T-helper 9 cell (primary cell): ENCODE results near the gene PPARG.

Experiments
- DNase-seq: peaks from one replicate; pipeline ENCODE4 v3.0.0-alpha.2; 2020

PPARG gene

DNA sequence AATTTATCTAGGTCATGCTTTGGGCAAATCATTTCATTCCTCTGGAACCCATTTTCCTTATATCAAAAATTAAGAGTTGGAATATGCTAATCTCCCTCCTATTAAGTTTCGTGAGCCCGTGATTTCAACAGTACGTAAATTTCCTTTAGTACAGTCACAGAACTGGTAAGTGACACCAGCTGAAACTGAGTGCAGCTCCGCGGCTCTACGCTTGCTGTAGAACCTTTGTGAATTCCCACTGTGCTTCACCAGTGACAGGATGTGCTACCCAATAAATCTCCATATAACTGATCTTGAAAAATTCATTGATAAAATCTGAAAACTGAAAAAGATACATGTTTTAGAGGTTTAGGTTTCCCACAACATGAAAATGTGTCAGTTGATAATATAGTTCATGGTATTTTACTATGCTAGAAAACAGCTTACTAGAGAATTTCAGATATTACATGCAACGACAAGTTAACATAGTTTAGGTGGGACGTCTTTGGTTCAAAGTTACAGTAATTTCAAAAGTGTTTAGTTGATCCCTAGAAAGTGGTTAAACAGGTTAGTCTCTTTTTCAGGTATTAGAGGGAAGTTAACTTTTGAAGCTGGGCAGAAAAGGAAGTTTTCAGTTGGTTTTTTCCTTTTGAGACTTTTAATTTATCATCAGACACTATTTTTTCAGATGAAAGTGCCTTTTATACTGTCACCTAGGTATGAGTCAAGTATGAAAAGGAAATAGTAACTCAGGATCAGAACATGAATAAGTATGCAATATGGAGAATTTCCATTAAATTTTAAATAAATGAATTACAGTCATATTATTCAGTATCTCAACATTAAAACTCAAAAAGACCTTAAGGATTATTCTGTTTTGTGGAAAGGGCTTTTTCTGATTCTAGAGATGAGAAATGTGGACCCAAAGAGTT is 57.0 kb downstream of the PPARG start:
- DNase-seq = no peak

DNA sequence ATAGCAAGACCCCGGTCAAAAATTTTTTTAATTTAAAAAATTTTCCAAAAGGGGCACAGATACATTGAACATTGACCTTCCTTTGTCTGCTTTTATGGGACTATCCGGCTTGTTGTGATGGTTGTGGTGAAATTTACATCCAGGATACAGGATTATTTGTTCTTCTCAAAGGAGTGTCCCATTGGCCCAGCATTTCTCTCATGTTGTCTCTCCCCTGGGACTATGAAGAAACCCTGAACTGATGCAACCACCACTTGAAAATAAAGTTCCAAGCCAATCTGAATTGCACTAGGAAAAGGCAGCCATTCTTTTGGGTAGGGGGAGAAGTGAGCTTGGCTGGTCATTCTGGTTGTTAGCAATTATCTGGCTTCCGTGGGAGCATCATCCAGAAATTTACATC is 58.4 kb downstream of the PPARG start:
- no peak for DNase-seq

DNA sequence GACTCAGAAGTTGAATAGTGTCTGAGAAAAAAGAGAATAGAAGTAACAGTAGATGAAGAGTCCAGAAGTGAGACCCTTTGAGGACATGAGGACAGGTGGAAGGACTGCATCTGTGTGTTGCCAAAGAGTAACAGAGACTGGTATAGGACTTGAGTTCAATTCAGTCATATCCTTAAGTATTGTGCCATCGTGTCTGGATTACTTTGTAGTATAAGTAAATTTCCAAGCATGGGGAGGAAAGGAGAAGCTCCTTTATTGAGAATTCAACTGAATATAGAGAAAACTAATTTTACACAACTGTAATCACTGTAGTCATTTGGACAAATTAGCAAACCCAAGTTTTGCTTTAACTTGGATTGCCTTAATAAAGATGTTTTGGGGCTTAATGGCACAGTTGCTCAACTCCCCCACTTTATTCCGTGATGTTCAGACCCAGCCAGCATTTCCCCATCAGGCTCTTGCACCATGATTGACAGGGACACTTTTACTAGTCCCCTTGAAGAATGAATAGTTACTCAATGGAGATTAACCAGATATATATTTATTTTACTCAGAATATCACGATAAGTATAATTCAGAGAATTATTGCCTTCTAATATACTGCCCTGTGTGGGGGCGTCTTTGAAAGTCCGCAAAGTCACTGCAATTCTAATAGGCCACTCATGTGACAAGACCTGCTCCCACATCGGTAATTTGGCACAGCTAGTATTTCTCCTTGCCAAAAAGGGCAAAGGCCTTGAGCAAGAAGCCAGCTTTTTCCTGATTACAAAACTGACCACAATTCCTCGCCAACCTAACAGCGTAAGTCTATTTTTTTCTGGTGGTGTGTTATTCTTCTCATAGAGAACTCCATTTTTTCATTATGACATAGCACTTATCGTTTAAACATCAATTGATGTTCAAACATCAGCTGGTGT is 61.3 kb downstream of the PPARG start:
- no peak for DNase-seq

DNA sequence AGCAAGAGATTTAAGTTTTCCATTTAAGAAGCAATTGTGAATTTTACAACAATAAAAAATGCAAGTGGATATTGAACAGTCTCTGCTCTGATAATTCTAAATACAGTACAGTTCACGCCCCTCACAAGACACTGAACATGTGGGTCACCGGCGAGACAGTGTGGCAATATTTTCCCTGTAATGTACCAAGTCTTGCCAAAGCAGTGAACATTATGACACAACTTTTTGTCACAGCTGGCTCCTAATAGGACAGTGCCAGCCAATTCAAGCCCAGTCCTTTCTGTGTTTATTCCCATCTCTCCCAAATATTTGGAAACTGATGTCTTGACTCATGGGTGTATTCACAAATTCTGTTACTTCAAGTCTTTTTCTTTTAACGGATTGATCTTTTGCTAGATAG is 62.3 kb downstream of the PPARG start:
- DNase-seq = no peak

DNA sequence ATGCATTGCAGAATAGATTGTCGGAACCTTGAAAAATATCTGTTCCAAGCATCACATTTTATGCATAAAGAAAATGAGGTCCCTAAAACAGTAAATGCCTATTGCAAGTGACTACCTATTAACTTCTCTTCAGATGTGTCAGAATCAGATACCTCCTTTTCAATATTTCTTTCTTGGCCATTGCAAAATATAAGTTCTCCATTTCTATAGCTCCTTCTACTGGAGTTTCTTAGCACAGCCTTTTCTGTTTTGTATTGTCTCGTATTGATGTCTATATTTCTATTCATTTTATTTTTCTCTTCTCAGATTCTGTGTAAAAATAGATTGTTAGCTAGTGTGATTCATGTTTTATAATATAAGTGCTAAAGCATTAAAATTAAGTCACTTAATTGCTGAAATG is 63.4 kb downstream of the PPARG start:
- no peak for DNase-seq

DNA sequence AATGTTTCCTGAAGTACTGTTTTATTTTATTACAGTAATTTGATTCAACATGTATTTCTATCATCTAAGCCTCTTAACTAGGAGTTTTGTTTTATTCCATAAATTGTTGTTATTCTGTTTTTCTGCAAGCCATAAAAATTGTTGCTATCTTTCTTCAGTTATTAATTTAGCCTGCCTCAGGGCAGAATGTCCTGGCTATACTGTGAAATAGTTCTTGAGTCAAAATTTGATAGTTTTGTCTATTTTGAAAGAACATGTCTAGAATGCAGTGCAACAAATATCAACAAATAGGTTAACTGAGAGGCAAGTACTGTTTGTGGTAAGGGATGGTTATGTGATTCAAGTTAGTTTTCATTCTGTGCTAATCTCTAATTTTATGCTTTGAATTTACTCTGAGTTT is 63.9 kb downstream of the PPARG start:
- no peak for DNase-seq

DNA sequence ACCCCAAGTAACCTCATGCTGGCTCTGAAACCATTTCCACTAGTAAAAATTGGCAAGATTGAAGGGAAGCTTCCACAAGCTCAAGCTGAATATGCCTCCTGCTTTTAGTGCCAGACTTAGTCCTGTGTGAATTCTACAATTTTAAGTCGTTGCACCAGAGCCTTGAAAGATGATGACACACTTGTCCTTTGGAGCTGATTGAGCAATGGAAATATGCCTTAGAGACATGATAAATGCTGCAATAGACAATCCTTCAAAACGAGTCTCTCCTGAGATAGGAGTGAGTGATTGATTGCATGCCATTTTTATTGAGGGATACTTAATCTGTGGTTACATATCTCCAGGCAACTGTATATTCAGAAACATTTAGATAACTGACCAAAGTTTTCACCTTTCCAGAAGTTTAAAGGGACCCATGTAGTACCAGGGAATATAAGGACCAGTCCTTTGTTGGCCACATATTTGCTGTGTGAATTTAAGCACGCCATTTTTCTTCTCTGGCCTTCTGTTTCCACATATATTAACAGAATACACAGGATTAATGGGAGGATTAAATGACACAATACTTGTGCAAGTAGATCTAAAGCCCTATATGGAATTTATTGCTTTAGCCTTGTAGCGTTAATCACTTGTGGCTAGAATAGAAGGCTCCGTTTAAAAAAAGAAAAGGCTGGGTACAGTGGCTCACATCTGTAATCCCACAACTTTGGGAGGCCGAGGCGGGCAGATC is 65.1 kb downstream of the PPARG start:
- no peak for DNase-seq

DNA sequence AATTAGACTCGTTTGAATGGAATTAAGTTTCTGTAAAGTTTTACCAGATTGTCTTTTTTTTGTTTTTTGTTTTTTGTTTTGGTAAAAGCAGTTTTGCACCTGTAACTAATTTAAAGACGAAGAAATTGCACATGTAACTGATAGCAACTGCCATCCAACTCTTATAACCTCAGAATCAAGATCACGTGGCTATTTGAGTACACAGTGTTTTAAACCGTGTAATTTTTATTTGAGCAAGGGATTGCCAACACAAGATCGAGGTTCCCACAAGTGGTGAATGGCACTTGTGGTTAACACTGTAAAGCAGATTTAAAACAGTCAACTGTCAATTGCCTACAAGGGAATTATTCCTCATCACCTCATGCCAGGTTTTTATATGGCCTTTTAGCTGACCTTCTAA is 67.3 kb downstream of the PPARG start:
- no peak for DNase-seq

DNA sequence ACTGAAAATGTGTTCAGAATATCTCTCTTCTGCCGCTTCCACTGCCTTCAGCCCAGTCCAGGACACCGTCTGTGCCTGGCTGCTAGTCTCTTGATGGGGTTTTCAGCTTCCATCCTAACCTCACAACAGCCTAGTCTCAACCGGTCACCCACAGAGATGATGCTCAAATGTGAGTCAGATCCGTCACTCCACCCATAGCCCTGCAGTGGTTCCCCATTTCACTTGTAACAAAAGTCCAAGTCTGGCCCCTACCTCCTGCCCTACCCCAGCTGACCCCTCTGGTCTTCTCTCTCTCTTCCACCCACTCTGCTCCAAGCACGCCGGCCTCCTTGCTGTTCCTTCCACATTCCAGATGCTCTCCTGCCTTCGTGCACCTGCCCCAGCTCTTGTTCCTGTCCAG is 68.1 kb downstream of the PPARG start:
- no peak for DNase-seq

DNA sequence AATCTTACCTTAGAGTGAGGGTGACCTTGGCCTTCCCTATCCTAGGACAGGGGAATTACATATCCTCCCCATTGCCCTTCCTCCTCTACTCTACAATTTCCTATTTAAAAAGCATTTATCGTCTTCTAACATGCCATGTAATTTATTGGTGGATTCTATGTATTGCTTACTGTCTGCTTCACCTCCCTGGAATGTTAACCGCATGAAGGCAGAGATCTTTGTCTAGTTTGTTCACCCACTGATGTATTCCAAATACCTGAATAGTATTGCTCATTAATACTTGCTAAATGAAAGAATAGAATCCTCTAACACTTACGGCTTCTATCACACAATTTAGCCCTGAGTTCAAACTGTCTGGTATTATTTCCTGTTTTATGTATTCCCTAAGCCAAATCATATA is 68.6 kb downstream of the PPARG start:
- DNase-seq = no peak

DNA sequence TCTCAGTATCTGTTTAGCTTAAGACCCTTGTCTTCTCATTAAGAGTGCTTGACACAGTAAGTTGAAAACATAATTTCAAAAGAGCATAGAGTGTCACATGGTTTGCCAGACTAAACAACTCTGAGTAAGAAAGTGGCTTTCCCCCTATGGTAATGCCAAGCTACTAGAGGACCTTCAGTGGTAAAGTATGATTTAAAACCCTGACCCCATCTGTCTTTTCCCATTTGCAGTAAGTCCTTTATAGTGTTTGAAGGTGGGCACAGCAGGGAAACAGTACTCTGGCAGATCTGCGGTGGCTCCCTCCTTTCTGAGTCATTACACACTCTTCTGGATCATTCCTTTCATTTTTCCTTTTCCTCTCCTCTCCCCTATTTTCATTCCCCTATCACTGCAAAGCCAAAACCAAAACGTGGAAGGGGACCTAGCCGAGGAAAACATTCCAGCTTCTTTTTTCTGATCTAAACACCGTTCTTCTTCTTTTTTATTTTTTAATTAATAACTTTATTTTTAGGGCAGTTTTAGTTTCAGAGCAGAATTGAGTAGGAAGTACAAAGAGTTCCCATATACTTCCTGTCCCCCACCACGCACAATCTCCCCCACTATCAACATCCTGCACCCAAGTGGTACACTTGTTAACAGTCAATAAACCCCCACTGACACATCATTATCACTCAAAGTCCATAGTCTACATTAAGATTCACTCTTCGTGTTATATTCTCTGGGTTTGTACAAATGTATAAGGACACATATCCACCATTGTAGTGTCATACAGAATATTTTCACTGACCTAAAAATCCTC is 74.7 kb downstream of the PPARG start:
- no peak for DNase-seq

DNA sequence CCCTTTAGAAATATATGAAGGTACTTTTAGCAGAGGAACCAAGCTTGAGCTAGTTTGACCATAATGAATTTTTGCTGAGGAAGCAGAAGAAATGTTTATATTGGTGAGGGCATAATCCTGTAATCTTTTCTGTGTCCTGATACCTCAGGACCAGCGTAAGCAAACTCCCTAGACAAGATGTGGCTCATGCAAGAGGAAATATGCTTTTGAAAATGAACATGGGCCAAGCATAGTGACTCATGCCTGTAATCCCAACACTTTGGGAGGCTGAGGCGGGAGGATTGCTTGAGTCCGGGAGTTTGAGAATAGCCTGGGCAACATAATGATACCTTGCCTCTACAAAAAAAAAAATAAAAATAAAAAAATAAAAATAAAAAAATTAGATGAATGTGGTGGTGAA is 78.5 kb downstream of the PPARG start:
- no peak for DNase-seq

DNA sequence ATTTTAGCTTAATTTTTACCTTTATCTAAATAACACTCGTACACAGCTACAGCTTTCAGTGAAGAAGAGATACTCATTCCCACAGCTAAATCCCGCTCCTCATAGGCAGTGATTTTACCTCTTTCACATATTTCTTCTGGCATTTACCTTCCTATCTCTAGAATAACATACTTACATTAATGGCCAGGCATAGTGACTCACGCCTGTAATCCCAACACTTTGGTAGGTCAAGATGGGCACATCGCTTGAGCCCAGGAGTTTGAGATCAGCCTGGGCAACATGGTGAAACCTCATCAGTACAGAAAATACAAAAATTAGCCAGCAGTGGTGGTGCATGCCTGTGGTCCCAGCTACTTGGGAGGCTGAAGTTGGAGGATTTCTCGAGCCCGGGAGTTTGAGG is 80.2 kb downstream of the PPARG start:
- no peak for DNase-seq

DNA sequence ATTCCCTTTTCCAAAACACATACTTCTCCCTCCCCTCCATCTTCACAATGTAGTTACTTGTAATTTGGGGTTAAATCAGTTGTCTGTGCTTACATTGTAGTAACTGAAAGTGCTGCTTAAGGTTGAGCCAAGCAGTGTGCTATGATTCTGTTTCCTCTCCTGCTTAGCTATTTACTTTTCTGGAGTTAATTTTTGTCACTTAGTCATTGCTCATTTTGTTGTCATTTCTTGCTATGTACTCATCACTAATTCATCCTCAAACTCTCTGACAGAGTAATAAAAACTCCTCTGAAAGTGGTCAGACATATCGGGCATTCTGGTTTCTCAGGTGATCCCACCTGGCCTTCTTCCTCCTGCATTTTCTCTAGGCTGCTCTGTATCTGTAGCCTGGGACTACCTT is 80.7 kb downstream of the PPARG start:
- DNase-seq = no peak

DNA sequence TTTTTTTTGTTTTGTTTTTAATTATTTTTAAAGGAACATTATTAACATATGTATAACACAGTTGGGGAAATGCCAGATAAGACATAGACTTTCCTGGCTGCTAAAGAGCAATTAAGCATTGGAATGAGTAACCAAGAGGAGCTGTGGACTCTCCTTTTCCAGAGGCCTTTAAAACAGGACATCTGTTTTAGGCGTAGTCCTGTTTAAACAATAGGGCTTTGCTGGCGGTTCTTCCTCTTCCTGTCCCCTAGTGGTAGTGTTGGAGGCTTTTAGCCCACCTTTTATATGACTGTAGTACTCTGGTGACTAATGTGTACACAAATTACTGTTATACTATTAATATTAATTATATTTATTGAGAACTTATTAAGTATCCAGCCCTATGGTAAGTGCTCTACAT is 81.9 kb downstream of the PPARG start:
- no peak for DNase-seq

DNA sequence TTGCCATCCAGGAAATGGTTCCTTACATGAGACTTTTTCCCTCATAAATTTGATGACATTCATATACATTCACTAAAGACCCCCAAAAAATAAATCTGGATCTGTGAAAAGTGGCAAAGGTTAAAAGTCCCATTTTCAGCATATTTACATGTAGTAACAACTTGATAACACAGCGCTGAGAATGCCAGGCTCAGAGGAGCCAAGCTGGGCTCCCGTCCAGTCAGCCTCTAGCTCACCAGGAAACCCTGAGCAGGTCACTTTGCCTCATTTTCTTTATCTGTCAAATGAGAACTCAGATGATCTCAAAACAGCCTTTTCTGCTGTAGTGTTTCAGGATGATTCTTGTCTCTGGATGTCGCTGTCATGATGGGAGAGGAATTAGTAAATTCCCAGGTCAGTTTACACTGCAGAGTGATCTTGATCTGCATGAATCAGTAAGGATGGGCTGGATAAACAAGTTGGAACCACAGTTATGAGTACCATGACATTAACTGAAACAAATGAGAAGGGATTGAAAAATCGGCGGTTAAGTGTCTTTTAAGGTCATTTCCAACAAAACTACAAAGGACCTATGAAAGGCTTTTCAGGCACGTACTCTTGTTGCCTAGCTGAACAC is 82.8 kb downstream of the PPARG start:
- DNase-seq = no peak

DNA sequence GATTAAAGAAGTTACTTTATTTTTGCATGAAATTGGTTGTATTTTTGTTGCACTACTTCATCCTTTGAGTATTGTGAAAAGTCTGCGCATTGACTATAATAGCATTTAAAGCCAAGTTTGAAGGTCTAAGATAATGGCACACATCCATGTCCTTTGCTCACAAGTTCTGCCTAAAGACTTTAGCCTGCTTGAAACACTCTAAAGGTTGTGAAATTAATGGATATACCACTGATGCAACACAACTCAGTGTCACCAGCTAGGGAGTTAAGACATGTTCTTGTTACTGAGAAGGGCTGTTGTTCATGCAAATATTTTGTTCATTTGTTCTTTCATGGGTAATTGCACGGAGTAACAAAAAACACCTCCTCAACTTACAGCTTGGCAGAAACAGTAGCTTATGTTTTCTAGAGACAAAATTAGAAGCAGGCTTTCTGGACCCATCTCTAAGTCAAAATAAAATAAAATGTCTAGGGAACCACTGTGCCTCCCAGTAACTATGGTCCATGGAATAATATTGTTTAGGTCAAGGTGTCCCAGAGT is 83.9 kb downstream of the PPARG start:
- DNase-seq = no peak

DNA sequence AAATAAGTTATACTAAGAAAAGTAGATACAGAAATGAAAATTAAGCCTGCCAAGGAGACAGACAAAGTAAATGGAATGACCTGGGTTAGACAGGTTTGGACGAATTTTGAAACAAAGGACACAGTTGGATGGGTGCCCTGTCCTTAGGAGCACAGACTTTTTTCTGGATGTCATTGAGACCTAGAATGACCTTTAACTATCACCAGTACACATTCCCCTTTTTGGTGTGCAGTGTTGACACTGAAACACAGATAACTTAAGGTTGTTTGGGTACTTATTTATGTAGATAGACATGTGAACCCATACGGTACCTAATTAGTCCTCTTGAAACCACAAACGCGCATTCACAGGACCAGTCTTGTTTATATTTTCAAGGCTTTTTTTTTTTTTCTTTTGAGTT is 86.7 kb downstream of the PPARG start:
- no peak for DNase-seq

DNA sequence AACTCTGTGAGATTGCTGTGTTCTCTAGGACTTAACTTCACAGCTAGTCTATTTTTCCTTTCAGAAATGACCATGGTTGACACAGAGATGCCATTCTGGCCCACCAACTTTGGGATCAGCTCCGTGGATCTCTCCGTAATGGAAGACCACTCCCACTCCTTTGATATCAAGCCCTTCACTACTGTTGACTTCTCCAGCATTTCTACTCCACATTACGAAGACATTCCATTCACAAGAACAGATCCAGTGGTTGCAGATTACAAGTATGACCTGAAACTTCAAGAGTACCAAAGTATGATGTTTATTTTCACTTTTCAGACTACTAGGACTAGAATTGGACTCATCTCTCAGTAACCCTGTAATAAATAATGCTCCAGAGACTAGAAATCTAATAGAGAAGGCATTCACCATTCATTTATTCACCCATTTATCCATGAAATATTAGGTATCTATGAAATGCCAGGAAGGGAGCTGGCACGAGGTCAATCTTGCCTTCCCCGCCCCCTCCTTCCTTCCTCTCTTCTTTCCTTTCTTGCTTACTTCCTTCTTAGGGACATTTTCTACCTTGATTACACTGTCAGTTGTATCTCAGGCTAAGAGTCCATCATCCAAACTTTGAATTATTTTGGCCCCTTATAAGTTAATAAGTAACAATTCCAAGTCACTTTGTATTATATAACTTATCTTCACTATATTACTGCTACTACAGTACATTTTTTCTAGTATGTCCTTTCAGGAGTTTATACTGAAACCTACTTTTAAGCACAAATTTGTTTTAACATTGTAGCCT is 91.0 kb downstream of the PPARG start:
- no peak for DNase-seq

DNA sequence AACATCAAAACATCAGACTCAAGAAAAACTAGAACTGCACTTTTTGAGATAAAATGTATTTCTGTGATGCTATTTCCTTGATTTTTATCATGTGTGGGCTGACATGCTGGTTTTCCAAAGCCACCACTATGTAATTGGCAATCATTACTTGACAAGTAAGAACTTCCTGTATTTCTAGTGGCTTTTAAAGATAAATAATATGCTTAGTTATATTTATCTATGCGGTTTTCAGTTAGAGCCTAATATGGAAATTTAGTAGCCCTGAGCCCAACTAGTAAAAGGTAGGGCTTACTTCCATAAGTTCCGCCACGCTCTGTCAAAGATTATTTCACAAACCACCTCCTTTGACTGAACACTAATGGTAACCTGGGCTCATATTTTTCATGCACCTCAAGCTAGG is 91.6 kb downstream of the PPARG start:
- no peak for DNase-seq

DNA sequence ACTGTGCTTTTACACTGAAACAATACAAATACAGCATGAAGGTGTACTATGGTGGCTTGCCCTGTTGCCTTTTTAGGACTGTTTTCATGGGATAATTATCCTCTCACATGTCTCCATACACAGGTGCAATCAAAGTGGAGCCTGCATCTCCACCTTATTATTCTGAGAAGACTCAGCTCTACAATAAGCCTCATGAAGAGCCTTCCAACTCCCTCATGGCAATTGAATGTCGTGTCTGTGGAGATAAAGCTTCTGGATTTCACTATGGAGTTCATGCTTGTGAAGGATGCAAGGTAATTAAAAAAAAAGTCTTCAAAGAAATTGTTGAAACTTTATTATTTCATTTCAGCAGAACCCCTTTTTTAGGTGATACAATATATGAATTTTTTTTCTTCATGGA is 92.3 kb downstream of the PPARG start:
- no peak for DNase-seq
